ENCODE measurements around the gene DMD. TPM values are rescaled to one million over a fixed set of nuclear protein-coding genes. Genes with fewer than 3 reads are reported as not detected.

DMD gene
- polyA plus RNA-seq, 3 donors = 14.9 to 18.3 (median 15.4) TPM

- no peak for DNase-seq (ENCODE audit: low read depth in 3 of 3, low spot score in 2 of 3)
Measured at GRCh38 chrX:33053001-33053400, 158.3 kb downstream of the DMD start.

GRCh38 chrX:33045882-33046281 lies 165.5 kb downstream of the DMD start:
- no peak for DNase-seq (ENCODE audit: low read depth in 3 of 3, low spot score in 2 of 3)

GRCh38 chrX:33045245-33045644 lies 166.1 kb downstream of the DMD start:
- DNase-seq (ENCODE audit: low read depth in 3 of 3, low spot score in 2 of 3) = no peak

GRCh38 chrX:33041141-33041540 lies 170.2 kb downstream of the DMD start:
- no peak for DNase-seq (ENCODE audit: low read depth in 3 of 3, low spot score in 2 of 3)

- DNase-seq (ENCODE audit: low read depth in 3 of 3, low spot score in 2 of 3) = no peak
Measured at GRCh38 chrX:33032700-33033099, 178.6 kb downstream of the DMD start.

GRCh38 chrX:33014949-33015348 lies 196.4 kb downstream of the DMD start:
- no peak for DNase-seq (ENCODE audit: low read depth in 3 of 3, low spot score in 2 of 3)

- no peak for DNase-seq (ENCODE audit: low read depth in 3 of 3, low spot score in 2 of 3)
Measured at GRCh38 chrX:33014086-33014485, 197.3 kb downstream of the DMD start.

- no peak for DNase-seq (ENCODE audit: low read depth in 3 of 3, low spot score in 2 of 3)
Measured at GRCh38 chrX:33001107-33001506, 210.2 kb downstream of the DMD start.

GRCh38 chrX:32998776-32999175 lies 212.6 kb downstream of the DMD start:
- DNase-seq (ENCODE audit: low read depth in 3 of 3, low spot score in 2 of 3) = no peak

GRCh38 chrX:32995427-32995826 lies 215.9 kb downstream of the DMD start:
- no peak for DNase-seq (ENCODE audit: low read depth in 3 of 3, low spot score in 2 of 3)

- DNase-seq (ENCODE audit: low read depth in 3 of 3, low spot score in 2 of 3) = no peak
Measured at GRCh38 chrX:32987142-32987541, 224.2 kb downstream of the DMD start.

GRCh38 chrX:32985544-32985943 lies 225.8 kb downstream of the DMD start:
- no peak for DNase-seq (ENCODE audit: low read depth in 3 of 3, low spot score in 2 of 3)

GRCh38 chrX:32966821-32967355 lies 244.5 kb downstream of the DMD start:
- no peak for DNase-seq (ENCODE audit: low read depth in 3 of 3, low spot score in 2 of 3)

- no peak for DNase-seq (ENCODE audit: low read depth in 3 of 3, low spot score in 2 of 3)
Measured at GRCh38 chrX:32954125-32954524, 257.2 kb downstream of the DMD start.

GRCh38 chrX:32948130-32948529 lies 263.2 kb downstream of the DMD start:
- no peak for DNase-seq (ENCODE audit: low read depth in 3 of 3, low spot score in 2 of 3)

GRCh38 chrX:32937043-32937442 lies 274.3 kb downstream of the DMD start:
- no peak for DNase-seq (ENCODE audit: low read depth in 3 of 3, low spot score in 2 of 3)

- DNase-seq (ENCODE audit: low read depth in 3 of 3, low spot score in 2 of 3) = no peak
Measured at GRCh38 chrX:32933548-32933947, 277.8 kb downstream of the DMD start.

- DNase-seq (ENCODE audit: low read depth in 3 of 3, low spot score in 2 of 3) = no peak
Measured at GRCh38 chrX:32929040-32929439, 282.3 kb downstream of the DMD start.

GRCh38 chrX:32896088-32896487 lies 315.3 kb downstream of the DMD start:
- DNase-seq (ENCODE audit: low read depth in 3 of 3, low spot score in 2 of 3) = no peak

- DNase-seq (ENCODE audit: low read depth in 3 of 3, low spot score in 2 of 3) = no peak
Measured at GRCh38 chrX:32894679-32895078, 316.7 kb downstream of the DMD start.

GRCh38 chrX:32893751-32894150 lies 317.6 kb downstream of the DMD start:
- peak in 1 of 3 donors; percentile 6 for DNase-seq (ENCODE audit: low read depth in 3 of 3, low spot score in 2 of 3)

GRCh38 chrX:32877592-32877991 lies 333.8 kb downstream of the DMD start:
- no peak for DNase-seq (ENCODE audit: low read depth in 3 of 3, low spot score in 2 of 3)

- no peak for DNase-seq (ENCODE audit: low read depth in 3 of 3, low spot score in 2 of 3)
Measured at GRCh38 chrX:32874839-32875238, 336.5 kb downstream of the DMD start.

All from right renal cortex interstitium (tissue), 3 donors.